ENCODE measurements around the gene SDCBP2. TPM values are rescaled to one million over a fixed set of nuclear protein-coding genes. Genes with fewer than 3 reads are reported as not detected.
A peak's percentile ranks its signal among the peaks of the same experiment; 100 is the strongest.

The SDCBP2 gene
- total and polyA plus RNA-seq, 2 experiments from 2014 or later = 4.2 to 5.5 TPM

DNA sequence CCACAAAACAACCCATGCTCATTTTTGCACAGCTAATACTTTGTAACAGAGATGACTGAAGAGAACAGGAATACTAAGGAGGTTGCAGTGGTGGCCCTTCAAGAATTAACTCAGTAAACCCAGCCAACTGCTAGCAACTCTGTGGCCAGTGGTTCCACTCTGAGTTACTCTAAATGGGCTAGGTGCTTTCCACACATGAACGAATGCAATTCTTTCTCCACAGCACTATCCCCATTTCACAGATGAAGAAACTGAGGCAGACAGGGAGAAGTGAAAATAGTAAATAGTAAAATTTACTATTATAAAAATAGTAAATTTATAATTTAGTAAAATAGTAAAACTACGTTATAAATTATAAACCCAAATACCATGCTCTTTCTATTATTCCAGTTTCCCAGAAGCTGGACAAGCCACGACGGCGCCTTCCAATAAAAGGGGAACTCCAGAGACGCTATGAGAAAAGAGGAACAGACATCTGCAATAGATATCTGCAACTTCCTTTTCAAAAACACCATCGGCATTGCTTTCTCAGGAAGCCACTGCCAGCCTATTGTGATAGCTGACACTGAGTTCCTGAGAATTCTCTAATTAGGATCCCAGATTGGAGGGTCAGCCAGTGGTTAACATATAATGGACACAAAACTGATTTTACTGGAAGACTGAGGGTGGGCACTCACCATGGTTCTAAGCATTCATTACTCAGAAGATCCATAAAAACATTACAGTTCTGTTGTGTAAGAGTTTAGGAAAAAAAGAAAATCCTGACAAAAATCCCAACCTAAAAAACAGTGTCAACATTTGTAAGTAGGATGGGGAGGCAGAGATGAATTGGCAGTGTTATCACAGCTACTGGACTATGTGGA lies 47.7 kb upstream of the SDCBP2 start:
- Histone ChIP-seq H3K9me3 (ENCODE audit: low read depth) (no peaks in the 10 kb centered on the region), H3K9ac (no peak overlapping the region), H3K79me2 (ENCODE audit: insufficient read depth) (peaks cover 100% of the 10 kb centered on the region), H3F3A (ENCODE audit: insufficient read depth) (peaks cover 27% of the 10 kb centered on the region), H3K36me3 (ENCODE audit: low read depth) (peaks cover 4% of the 10 kb centered on the region), H3K27me3 (replicated peaks; ENCODE audit: insufficient read depth) (no peaks in the 10 kb centered on the region), H3K27ac (peak overlapping the region; percentile 31), H2AFZ (no peak overlapping the region), H4K20me1 (ENCODE audit: insufficient read depth) (peaks cover 14% of the 10 kb centered on the region; the same call in 1 of the 2 replicates), H3K4me3 (no peak overlapping the region), H3K4me2 (ENCODE audit: unreplicated experiment) (peak overlapping the region; percentile 2), H3K9me2 (ENCODE audit: insufficient read depth) (no peaks in the 10 kb centered on the region), H3K4me1 (ENCODE audit: insufficient read depth) (peaks cover 42% of the 10 kb centered on the region)
- in situ Hi-C loops (cut with MboI) = no loop called here
- no peak for TF ChIP-seq EZH2phosphoT487 (IDR thresholded peaks at IDR 0.05; ENCODE audit: insufficient read depth, low read depth)
- TF ChIP-seq EZH2 (IDR thresholded peaks at IDR 0.05; ENCODE audit: insufficient read depth, poor library complexity, severe bottlenecking) = no peak
- DNase-seq = peak; percentile 35
- WGBS, 2 experiments (ENCODE audit: low coverage in 1 of 2, low lambda C conversion rate in 2 of 2, missing lambda C conversion rate in 2 of 2) = 23 to 24% methylated on average over 7 of the region's 7 CpGs

DNA sequence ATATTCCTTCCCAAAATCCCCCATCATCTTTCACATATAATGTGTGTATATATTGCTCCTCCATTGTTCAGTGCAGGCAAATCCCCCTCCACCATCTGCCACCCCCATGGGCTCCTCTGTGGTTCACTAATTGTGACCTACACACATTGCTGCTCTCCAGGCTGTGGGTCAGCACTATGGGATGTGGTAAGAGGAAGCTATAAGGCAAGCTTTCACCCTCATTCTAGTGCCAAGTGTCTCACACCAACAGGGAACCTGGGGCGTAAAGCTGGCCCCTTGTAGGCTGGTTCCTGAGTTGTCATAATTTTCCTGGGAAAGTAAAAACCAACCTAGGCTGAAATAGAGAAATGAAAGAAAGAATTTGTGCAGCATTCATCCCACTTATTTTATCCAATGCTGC lies 47.1 kb upstream of the SDCBP2 start:
- in situ Hi-C loops (cut with MboI) = no loop called here
- Histone ChIP-seq H3K4me1 (ENCODE audit: insufficient read depth) (peaks cover 43% of the 10 kb centered on the region), H2AFZ (no peak overlapping the region), H3K4me2 (ENCODE audit: unreplicated experiment) (peak overlapping the region; percentile 19), H3K9me3 (ENCODE audit: low read depth) (no peaks in the 10 kb centered on the region), H3F3A (ENCODE audit: insufficient read depth) (peaks cover 22% of the 10 kb centered on the region), H3K9me2 (ENCODE audit: insufficient read depth) (no peaks in the 10 kb centered on the region), H3K27me3 (replicated peaks; ENCODE audit: insufficient read depth) (no peaks in the 10 kb centered on the region), H3K27ac (peak overlapping the region; percentile 31), H3K4me3 (no peak overlapping the region), H3K9ac (no peak overlapping the region), H3K36me3 (ENCODE audit: low read depth) (peaks cover 4% of the 10 kb centered on the region; the same call in 1 of the 2 replicates), H4K20me1 (ENCODE audit: insufficient read depth) (peaks cover 8% of the 10 kb centered on the region; the same call in 1 of the 2 replicates), H3K79me2 (ENCODE audit: insufficient read depth) (peaks cover 100% of the 10 kb centered on the region)
- no peak for DNase-seq
- 88 to 96% methylated on average over 1 of the region's 1 CpG for WGBS, 2 experiments (ENCODE audit: low coverage in 1 of 2, low lambda C conversion rate in 2 of 2, missing lambda C conversion rate in 2 of 2)
- no peak for TF ChIP-seq EZH2phosphoT487 (IDR thresholded peaks at IDR 0.05; ENCODE audit: insufficient read depth, low read depth)
- TF ChIP-seq EZH2 (IDR thresholded peaks at IDR 0.05; ENCODE audit: insufficient read depth, poor library complexity, severe bottlenecking) = no peak

DNA sequence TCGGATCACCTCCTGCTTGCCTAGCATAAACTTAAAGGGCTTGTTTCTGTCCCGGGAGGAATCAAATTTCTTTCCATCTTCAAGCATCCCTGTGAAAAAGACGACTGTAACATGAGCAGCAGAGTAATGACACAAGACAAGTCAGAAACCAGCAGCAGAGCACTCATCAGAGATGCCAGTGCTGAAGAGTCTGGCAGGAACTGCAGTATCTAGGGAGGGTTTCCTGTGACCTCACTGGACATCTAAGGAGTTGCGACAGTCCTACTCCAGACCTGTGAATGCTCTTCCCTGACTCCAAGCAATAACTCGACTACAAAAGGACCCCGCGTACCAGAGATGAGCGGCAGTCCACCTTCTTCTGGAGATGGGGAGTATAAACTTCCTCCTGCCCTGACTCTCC lies 46.6 kb upstream of the SDCBP2 start:
- no peaks in the 10 kb centered on the region for H3K9me3 ChIP-seq (ENCODE audit: low read depth)
- H3K27ac ChIP-seq = peak overlapping the region; percentile 31
- TF ChIP-seq EZH2phosphoT487 (IDR thresholded peaks at IDR 0.05; ENCODE audit: insufficient read depth, low read depth) = no peak
- TF ChIP-seq EZH2 (IDR thresholded peaks at IDR 0.05; ENCODE audit: insufficient read depth, poor library complexity, severe bottlenecking) = no peak
- no peaks in the 10 kb centered on the region for H3K9me2 ChIP-seq (ENCODE audit: insufficient read depth)
- peaks cover 21% of the 10 kb centered on the region for H3F3A ChIP-seq (ENCODE audit: insufficient read depth)
- no peaks in the 10 kb centered on the region for H3K27me3 ChIP-seq (replicated peaks; ENCODE audit: insufficient read depth)
- WGBS, 2 experiments (ENCODE audit: low coverage in 1 of 2, low lambda C conversion rate in 2 of 2, missing lambda C conversion rate in 2 of 2) = 69 to 71% methylated on average over 8 of the region's 8 CpGs
- peaks cover 4% of the 10 kb centered on the region; the same call in 1 of the 2 replicates for H3K36me3 ChIP-seq (ENCODE audit: low read depth)
- H4K20me1 ChIP-seq (ENCODE audit: insufficient read depth) = peaks cover 3% of the 10 kb centered on the region; the same call in 1 of the 2 replicates
- peaks cover 48% of the 10 kb centered on the region for H3K4me1 ChIP-seq (ENCODE audit: insufficient read depth)
- no peak overlapping the region for H2AFZ ChIP-seq
- no peak overlapping the region for H3K4me3 ChIP-seq
- DNase-seq = peak; percentile 87
- peaks cover 100% of the 10 kb centered on the region for H3K79me2 ChIP-seq (ENCODE audit: insufficient read depth)
- H3K9ac ChIP-seq = no peak overlapping the region
- in situ Hi-C loops (cut with MboI) = no loop called here
- peak overlapping the region; percentile 19 for H3K4me2 ChIP-seq (ENCODE audit: unreplicated experiment)

- Histone ChIP-seq H3K4me2 (ENCODE audit: unreplicated experiment) (no peak overlapping the region), H3K9me3 (ENCODE audit: low read depth) (no peaks in the 10 kb centered on the region), H3K36me3 (ENCODE audit: low read depth) (peaks cover 4% of the 10 kb centered on the region; the same call in 1 of the 2 replicates), H3K4me3 (no peak overlapping the region), H3K4me1 (ENCODE audit: insufficient read depth) (peaks cover 58% of the 10 kb centered on the region), H3K27ac (no peak overlapping the region), H2AFZ (no peak overlapping the region), H3F3A (ENCODE audit: insufficient read depth) (peaks cover 29% of the 10 kb centered on the region), H3K9ac (no peak overlapping the region), H3K27me3 (replicated peaks; ENCODE audit: insufficient read depth) (no peaks in the 10 kb centered on the region), H4K20me1 (ENCODE audit: insufficient read depth) (no peaks in the 10 kb centered on the region; the same call in 1 of the 2 replicates), H3K9me2 (ENCODE audit: insufficient read depth) (no peaks in the 10 kb centered on the region), H3K79me2 (ENCODE audit: insufficient read depth) (peaks cover 98% of the 10 kb centered on the region)
- WGBS, 2 experiments (ENCODE audit: low coverage in 1 of 2, low lambda C conversion rate in 2 of 2, missing lambda C conversion rate in 2 of 2) = 48 to 52% methylated on average over 2 of the region's 2 CpGs
- in situ Hi-C loops (cut with MboI) = no loop called here
- no peak for DNase-seq
- TF ChIP-seq EZH2phosphoT487 (IDR thresholded peaks at IDR 0.05; ENCODE audit: insufficient read depth, low read depth) = no peak
- no peak for TF ChIP-seq EZH2 (IDR thresholded peaks at IDR 0.05; ENCODE audit: insufficient read depth, poor library complexity, severe bottlenecking)
Observed at GRCh38 chr20:1374246-1374645, 45.3 kb upstream of the SDCBP2 start.

Measured in GM23248 (cell line).